Mucosa of descending colon (tissue), 3 donors: ENCODE data around the gene GASK1B. TPM values are rescaled to one million over a fixed set of nuclear protein-coding genes. Genes with fewer than 3 reads are reported as not detected.

Experiments used
- ATAC-seq: fragments of 200-7000 bp; cut with Tn5 transposase; one replicate; pipeline ENCODE4 v1.9.1; 2020; ENCODE audit warnings: mild to moderate bottlenecking, moderate library complexity
- DNase-seq, 3 donors: peaks; one replicate each; pipeline ENCODE4 v3.0.0-alpha.2; 2020
- H3K36me3 ChIP-seq: fragments of 200-600 bp; one replicate; pipeline ENCODE4 v1.8.0; 2021; ENCODE audit warnings: low read depth, mild to moderate bottlenecking
- H3K4me1 ChIP-seq: fragments of 200-600 bp; one replicate; pipeline ENCODE4 v1.8.0; 2021; ENCODE audit warnings: low read depth, mild to moderate bottlenecking
- H3K4me3 ChIP-seq: fragments of 200-600 bp; one replicate; pipeline ENCODE4 v1.8.0; 2021; ENCODE audit warnings: mild to moderate bottlenecking
- H3K9me3 ChIP-seq: fragments of 200-600 bp; one replicate; pipeline ENCODE4 v1.8.0; 2021; ENCODE audit warnings: mild to moderate bottlenecking
- CTCF ChIP-seq: fragments of 200-600 bp; IDR thresholded peaks from one replicate; pipeline ENCODE4 v1.8.0; 2022; ENCODE audit warnings: antibody characterized with exemption, mild to moderate bottlenecking
- intact Hi-C, 2 donors: fragments of 100-400 bp; cut with DNase I in 1 of 2; cut with micrococcal nuclease in 1 of 2; formaldehyde crosslinking; loops; one replicate each; pipeline versions ENCODE4 v1.11.0 to v1.11.1; 2022; cut with DNase I, micrococcal nuclease
- total RNA-seq, 3 donors: library from RNA; stranded (reverse); fragmentation: NEBNext Ultra II Directional in 2 of 3; extraction: Animal tissue kit (Norgen Biotek cat#: 25700) in 2 of 3; gene quantifications; one replicate each; pipeline versions ENCODE4 v1.2.1 to v1.2.4, GENCODE V29; 2021 to 2023
- donor health status: DM: no; HTN: no; CAD: no; lungs with moderate emphysema.
- donor health status: DM: no; HTN: no; CAD: no.
- donor health status: DM: no; HTN: yes; CAD: no.

Gene GASK1B
- total RNA-seq, 3 donors from 2014 or later = 10.3 to 21.6 (median 20.2) TPM

- peaks cover 13% of the 10 kb centered on the region for H3K4me1 ChIP-seq
- TF ChIP-seq CTCF = no peak
- no peaks in the 10 kb centered on the region for H3K36me3 ChIP-seq
- ATAC-seq (peak; percentile 44), DNase-seq (peak; percentile 60 to 65 (median 64))
- H3K4me3 ChIP-seq = no peak overlapping the region
- intact Hi-C loops = loop anchor here in 1 of 2 donors (5.0 kb wide), 1 partner anchor 179 kb away; no protein-coding TSS in a partner anchor
- H3K9me3 ChIP-seq = no peaks in the 10 kb centered on the region
Observed at GRCh38 chr4:158170691-158171561, 1.9 kb downstream of the GASK1B start.

- Histone ChIP-seq H3K4me3 (no peak overlapping the region), H3K4me1 (peaks cover 13% of the 10 kb centered on the region), H3K9me3 (no peaks in the 10 kb centered on the region), H3K36me3 (no peaks in the 10 kb centered on the region)
- no peak for ATAC-seq
- no peak for DNase-seq
- intact Hi-C loops = loop anchor here in 1 of 2 donors (5.0 kb wide), 1 partner anchor 178 kb away; no protein-coding TSS in a partner anchor
- no peak for TF ChIP-seq CTCF
Observed at GRCh38 chr4:158169931-158170690, 2.7 kb downstream of the GASK1B start.

- DNase-seq (no peak), ATAC-seq (no peak)
- Histone ChIP-seq H3K4me3 (no peak overlapping the region), H3K9me3 (no peaks in the 10 kb centered on the region), H3K36me3 (no peaks in the 10 kb centered on the region), H3K4me1 (peaks cover 13% of the 10 kb centered on the region)
- no peak for TF ChIP-seq CTCF
- intact Hi-C loops = no loop called here
Observed at GRCh38 chr4:158169506-158169905, 3.3 kb downstream of the GASK1B start.

- Histone ChIP-seq H3K4me1 (peaks cover 13% of the 10 kb centered on the region), H3K4me3 (no peak overlapping the region), H3K9me3 (no peaks in the 10 kb centered on the region), H3K36me3 (no peaks in the 10 kb centered on the region)
- ATAC-seq (no peak), DNase-seq (no peak)
- intact Hi-C loops = no loop called here
- TF ChIP-seq CTCF = no peak
Observed at GRCh38 chr4:158168606-158169005, 4.2 kb downstream of the GASK1B start.

- DNase-seq = no peak
- intact Hi-C loops = no loop called here
- Histone ChIP-seq H3K4me3 (no peak overlapping the region), H3K4me1 (peaks cover 2% of the 10 kb centered on the region), H3K9me3 (no peaks in the 10 kb centered on the region), H3K36me3 (no peaks in the 10 kb centered on the region)
- TF ChIP-seq CTCF = no peak
- no peak for ATAC-seq
Observed at GRCh38 chr4:158166701-158167100, 6.1 kb downstream of the GASK1B start.
